Caki2 (cell line): ENCODE data around the gene TLE5. TPM values are rescaled to one million over a fixed set of nuclear protein-coding genes. Genes with fewer than 3 reads are reported as not detected.
"Not testable (repeated sequence)": the region's sequence is repeated elsewhere in the genome, so short reads cannot be mapped to it uniquely, and the experiment has no call there.

Experiments
- DNase-seq: peaks from one replicate; pipeline ENCODE4 v3.0.0-alpha.2; 2015; ENCODE audit warnings: low read depth
- in situ Hi-C: cut with HindIII; loops from 2 replicates; pipeline ENCODE4 v1.10.0; 2016; ENCODE audit warnings: low sequenced_read_pairs, low pct_unique_long_range_greater_than_20kb, mixed read lengths
- total RNA-seq: library from RNA; depleted of rRNA; stranded (reverse); fragments of >200 nt; shearing (Covaris generic); gene quantifications from 2 replicates; pipeline ENCODE4 v1.2.3, GENCODE V29; 2014; ENCODE audit warnings: low replicate concordance

Gene TLE5
- total RNA-seq, 1 experiment from 2014 or later: 168 TPM

GRCh38 chr19:3053218-3053621 lies 9.1 kb downstream of the TLE5 start:
- no peak for DNase-seq
- in situ Hi-C loops: no loop called here

GRCh38 chr19:3050016-3050415 lies 12.3 kb downstream of the TLE5 start:
- in situ Hi-C loops, DNase-seq: not testable (repeated sequence)

GRCh38 chr19:3049089-3049488 lies 13.2 kb downstream of the TLE5 start:
- no peak for DNase-seq
- in situ Hi-C loops: no loop called here

GRCh38 chr19:3048190-3048533 lies 14.1 kb downstream of the TLE5 start:
- no peak for DNase-seq
- in situ Hi-C loops: no loop called here

GRCh38 chr19:3047496-3048189 lies 14.7 kb downstream of the TLE5 start:
- in situ Hi-C loops: no loop called here
- DNase-seq: peak; percentile 64

- in situ Hi-C loops: no loop called here
- DNase-seq: no peak
These were observed 15.4 kb downstream of the TLE5 start for GRCh38 chr19:3046698-3047495.

- no peak for DNase-seq
- in situ Hi-C loops: no loop called here
These were observed 16.2 kb downstream of the TLE5 start for GRCh38 chr19:3045885-3046697.

- DNase-seq: no peak
- in situ Hi-C loops: no loop called here
These were observed 17.1 kb downstream of the TLE5 start for GRCh38 chr19:3045191-3045590.

- in situ Hi-C loops: no loop called here
These were observed 19.6 kb downstream of the TLE5 start for GRCh38 chr19:3042621-3043267.

GRCh38 chr19:3041761-3042620 lies 20.3 kb downstream of the TLE5 start:
- DNase-seq: no peak
- in situ Hi-C loops: no loop called here

More at GRCh38 chr19:3042621-3043267, 19.6 kb downstream of the TLE5 start:
- DNase-seq: no peak

GRCh38 chr19:3041327-3041726 lies 21.0 kb downstream of the TLE5 start:
- in situ Hi-C loops: no loop called here
- DNase-seq: no peak

- in situ Hi-C loops: no loop called here
- no peak for DNase-seq
These were observed 22.6 kb downstream of the TLE5 start for GRCh38 chr19:3039641-3040077.

- DNase-seq: no peak
- in situ Hi-C loops: no loop called here
These were observed 23.2 kb downstream of the TLE5 start for GRCh38 chr19:3039125-3039524.

- in situ Hi-C loops: no loop called here
- DNase-seq: no peak
These were observed 24.1 kb downstream of the TLE5 start for GRCh38 chr19:3038214-3038613.

- in situ Hi-C loops: not testable (repeated sequence)
These were observed 25.2 kb downstream of the TLE5 start for GRCh38 chr19:3036977-3037544.

GRCh38 chr19:3036119-3036976 lies 25.9 kb downstream of the TLE5 start:
- in situ Hi-C loops: no loop called here
- peak; percentile 67 for DNase-seq

More at GRCh38 chr19:3036977-3037544, 25.2 kb downstream of the TLE5 start:
- not testable (repeated sequence) for DNase-seq
